PC-9 (cell line): ENCODE data around the gene HSD17B4. TPM values are rescaled to one million over a fixed set of nuclear protein-coding genes. Genes with fewer than 3 reads are reported as not detected.

Experiments used
- BruUV-seq: library from RNA; stranded (reverse); fragments of 400-500 nt; replicated peaks from 2 replicates; lab custom pipeline; 2021; lab: Mats Ljungman, UMichigan
- CTCF ChIA-PET: fragments of 300-600 bp; sonication (Branson Sonifier 250); formaldehyde crosslinking; loops from one replicate; lab custom pipeline; 2022; ENCODE audit warnings: antibody characterized with exemption; lab: Charles Lee
- POLR2A ChIA-PET: fragments of 300-600 bp; sonication (Branson Sonifier 250); formaldehyde crosslinking; loops from one replicate; lab custom pipeline; 2022; ENCODE audit warnings: antibody characterized with exemption; ENCODE audit not compliant: unreplicated experiment; lab: Charles Lee
- DNase-seq, 2 experiments: peaks; one replicate each; pipeline versions ENCODE4 v3.0.0 to v3.0.0-alpha.2; 2015 to 2022; ENCODE audit warnings: mixed read lengths in 1 of 2
- H2AFZ ChIP-seq: fragments of 200-600 bp; sonication (generic); 2 replicates; pipeline ENCODE4 v1.8.1; 2017; ENCODE audit warnings: antibody characterized with exemption
- H3F3A ChIP-seq: fragments of 200-600 bp; sonication (generic); 2 replicates; pipeline ENCODE4 v1.8.1; 2017; ENCODE audit warnings: antibody characterized with exemption, mild to moderate bottlenecking, low read depth; ENCODE audit not compliant: insufficient read depth
- H3K27ac ChIP-seq: fragments of 200-600 bp; sonication (generic); 2 replicates; pipeline ENCODE4 v1.6.1; 2016; ENCODE audit warnings: mixed run types
- H3K27me3 ChIP-seq: fragments of 200-600 bp; sonication (generic); 2 replicates; pipeline ENCODE4 v1.6.1; 2016; ENCODE audit warnings: low read depth, mixed run types; ENCODE audit not compliant: insufficient read depth
- H3K36me3 ChIP-seq: fragments of 200-600 bp; sonication (generic); 2 replicates; pipeline ENCODE4 v1.6.1; 2016; ENCODE audit warnings: low read depth, mixed run types
- H3K4me1 ChIP-seq: fragments of 200-600 bp; sonication (generic); replicated peaks from 2 replicates; pipeline ENCODE4 v1.6.1; 2016; ENCODE audit warnings: mixed run types; ENCODE audit not compliant: insufficient read depth
- H3K4me2 ChIP-seq: fragments of 200-600 bp; sonication (generic); 2 replicates; pipeline ENCODE4 v1.6.1; 2017; ENCODE audit warnings: mixed run types
- H3K4me3 ChIP-seq: fragments of 200-600 bp; sonication (generic); 2 replicates; pipeline ENCODE4 v1.6.1; 2016; ENCODE audit warnings: mixed run types
- H3K79me2 ChIP-seq: fragments of 200-600 bp; sonication (generic); 2 replicates; pipeline ENCODE4 v1.6.1; 2017; ENCODE audit warnings: low read depth, mixed run types
- H3K9me2 ChIP-seq: fragments of 200-600 bp; sonication (generic); 2 replicates; pipeline ENCODE4 v1.8.1; 2017; ENCODE audit warnings: mild to moderate bottlenecking; ENCODE audit not compliant: insufficient read depth
- H3K9me3 ChIP-seq: fragments of 200-600 bp; sonication (generic); 2 replicates; pipeline ENCODE4 v1.8.1; 2016; ENCODE audit warnings: low read depth; ENCODE audit not compliant: insufficient read depth
- H4K20me1 ChIP-seq: fragments of 200-600 bp; sonication (generic); 2 replicates; pipeline ENCODE4 v1.8.1; 2017; ENCODE audit not compliant: insufficient read depth
- CTCF ChIP-seq: fragments of 200-600 bp; sonication (generic); conservative IDR thresholded peaks from 2 replicates; pipeline ENCODE4 v1.6.1; 2017; ENCODE audit warnings: mixed run types, antibody characterized with exemption, mild to moderate bottlenecking, moderate library complexity
- EZH2 ChIP-seq: fragments of 200-600 bp; sonication (generic); IDR thresholded peaks from 2 replicates; pipeline ENCODE4 v1.8.0; 2017; ENCODE audit warnings: antibody characterized with exemption, low read depth
- intact Hi-C: fragments of 100-400 bp; cut with micrococcal nuclease; formaldehyde crosslinking; loops from one replicate; pipeline ENCODE4 v1.10.0; 2022; ENCODE audit not compliant: unreplicated experiment
- total RNA-seq: library from RNA; stranded (reverse); gene quantifications from 2 replicates; pipeline ENCODE4 v1.2.3, GENCODE V29; 2021

HSD17B4 gene
- total RNA-seq, 1 experiment from 2014 or later: 148 TPM

- H3F3A ChIP-seq: no peaks in the 10 kb centered on the region
- no peaks in the 10 kb centered on the region for H3K4me1 ChIP-seq
- no peak overlapping the region for H3K27ac ChIP-seq
- H3K9me2 ChIP-seq: no peaks in the 10 kb centered on the region
- no peaks in the 10 kb centered on the region for H4K20me1 ChIP-seq
- H3K4me2 ChIP-seq: no peak overlapping the region
- no peak for DNase-seq
- BruUV-seq: no TSS peak
- ChIA-PET POLR2A (no interaction called here), CTCF (no interaction called here)
- H2AFZ ChIP-seq: no peak overlapping the region
- no peak overlapping the region for H3K4me3 ChIP-seq
- H3K79me2 ChIP-seq: no peaks in the 10 kb centered on the region
- intact Hi-C loops: no loop called here
- H3K27me3 ChIP-seq: no peaks in the 10 kb centered on the region
- no peak for TF ChIP-seq EZH2
- TF ChIP-seq CTCF: no peak
- H3K36me3 ChIP-seq: no peaks in the 10 kb centered on the region
- no peaks in the 10 kb centered on the region for H3K9me3 ChIP-seq
Observed at GRCh38 chr5:119405419-119405818, 46.9 kb upstream of the HSD17B4 start.

- Histone ChIP-seq H3K4me2 (no peak overlapping the region), H3F3A (no peaks in the 10 kb centered on the region), H3K36me3 (no peaks in the 10 kb centered on the region), H3K4me1 (0 out of 2 replicates have a peak, but pooled peaks cover 9% of the 10 kb centered on the region), H3K79me2 (no peaks in the 10 kb centered on the region), H3K4me3 (no peak overlapping the region), H3K9me2 (no peaks in the 10 kb centered on the region), H3K27ac (no peak overlapping the region), H3K27me3 (no peaks in the 10 kb centered on the region), H2AFZ (no peak overlapping the region), H4K20me1 (no peaks in the 10 kb centered on the region), H3K9me3 (no peaks in the 10 kb centered on the region)
- CTCF ChIA-PET: no interaction called here
- intact Hi-C loops: no loop called here
- POLR2A ChIA-PET: no interaction called here
- no peak for DNase-seq
- no TSS peak for BruUV-seq
- no peak for TF ChIP-seq CTCF
Observed at GRCh38 chr5:119406551-119407110, 45.7 kb upstream of the HSD17B4 start.

GRCh38 chr5:119409235-119409815 lies 43.0 kb upstream of the HSD17B4 start:
- no peak for TF ChIP-seq EZH2
- no peak for TF ChIP-seq CTCF
- H3K4me1 ChIP-seq: peaks cover 14% of the 10 kb centered on the region; the same call in 1 of the 2 replicates
- H3K27ac ChIP-seq: no peak overlapping the region
- ChIA-PET CTCF (no interaction called here), POLR2A (no interaction called here)
- no peak overlapping the region for H2AFZ ChIP-seq
- H3K4me2 ChIP-seq: no peak overlapping the region
- H4K20me1 ChIP-seq: no peaks in the 10 kb centered on the region
- H3K36me3 ChIP-seq: no peaks in the 10 kb centered on the region
- no peaks in the 10 kb centered on the region for H3K9me2 ChIP-seq
- no peaks in the 10 kb centered on the region for H3K9me3 ChIP-seq
- DNase-seq: no peak
- H3F3A ChIP-seq: no peaks in the 10 kb centered on the region
- no peak overlapping the region for H3K4me3 ChIP-seq
- no TSS peak for BruUV-seq
- intact Hi-C loops: no loop called here
- H3K27me3 ChIP-seq: no peaks in the 10 kb centered on the region
- no peaks in the 10 kb centered on the region for H3K79me2 ChIP-seq
